ENCODE measurements around the gene PSD.
"Not testable (repeated sequence)": the region's sequence is repeated elsewhere in the genome, so short reads cannot be mapped to it uniquely, and the experiment has no call there.

DNA sequence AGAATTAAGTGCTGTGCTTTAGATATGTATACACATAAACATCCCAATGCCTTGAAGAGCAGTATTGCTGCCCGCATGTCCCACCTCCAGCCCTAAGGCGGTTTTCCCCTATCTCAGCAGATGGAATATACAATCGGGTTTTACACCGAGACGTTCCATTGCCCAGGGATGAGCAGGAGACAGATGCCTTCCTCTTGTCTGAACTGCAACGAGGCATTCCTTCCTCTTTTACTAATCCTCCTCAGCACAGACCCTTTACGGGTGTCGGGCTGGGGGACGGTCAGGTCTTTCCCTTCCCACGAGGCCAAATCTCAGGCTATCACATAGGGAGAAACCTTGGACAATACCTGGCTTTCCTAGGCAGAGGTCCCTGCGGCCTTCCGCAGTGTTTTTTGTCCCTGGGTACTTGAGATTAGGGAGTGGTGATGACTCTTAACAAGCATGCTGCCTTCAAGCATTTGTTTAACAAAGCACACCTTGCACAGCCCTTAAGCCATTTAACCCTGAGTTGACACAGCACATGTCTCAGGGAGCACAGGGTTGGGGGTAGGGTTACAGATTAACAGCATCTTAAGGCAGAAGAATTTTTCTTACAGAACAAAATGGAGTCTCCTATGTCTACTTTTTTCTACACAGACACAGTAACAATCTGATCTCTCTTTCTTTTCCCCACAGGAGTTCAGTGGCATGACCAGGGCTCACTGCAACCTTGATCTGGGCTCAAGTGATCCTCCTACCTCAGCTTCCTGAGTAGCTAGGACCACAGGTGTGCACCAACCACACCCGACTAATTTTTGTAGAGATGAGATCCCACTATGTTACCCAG, 36.3 kb upstream of the PSD start:
- not testable (repeated sequence) for TF ChIP-seq POLR2A (IDR thresholded peaks at IDR 0.05)
- TF ChIP-seq, protein P1, sequence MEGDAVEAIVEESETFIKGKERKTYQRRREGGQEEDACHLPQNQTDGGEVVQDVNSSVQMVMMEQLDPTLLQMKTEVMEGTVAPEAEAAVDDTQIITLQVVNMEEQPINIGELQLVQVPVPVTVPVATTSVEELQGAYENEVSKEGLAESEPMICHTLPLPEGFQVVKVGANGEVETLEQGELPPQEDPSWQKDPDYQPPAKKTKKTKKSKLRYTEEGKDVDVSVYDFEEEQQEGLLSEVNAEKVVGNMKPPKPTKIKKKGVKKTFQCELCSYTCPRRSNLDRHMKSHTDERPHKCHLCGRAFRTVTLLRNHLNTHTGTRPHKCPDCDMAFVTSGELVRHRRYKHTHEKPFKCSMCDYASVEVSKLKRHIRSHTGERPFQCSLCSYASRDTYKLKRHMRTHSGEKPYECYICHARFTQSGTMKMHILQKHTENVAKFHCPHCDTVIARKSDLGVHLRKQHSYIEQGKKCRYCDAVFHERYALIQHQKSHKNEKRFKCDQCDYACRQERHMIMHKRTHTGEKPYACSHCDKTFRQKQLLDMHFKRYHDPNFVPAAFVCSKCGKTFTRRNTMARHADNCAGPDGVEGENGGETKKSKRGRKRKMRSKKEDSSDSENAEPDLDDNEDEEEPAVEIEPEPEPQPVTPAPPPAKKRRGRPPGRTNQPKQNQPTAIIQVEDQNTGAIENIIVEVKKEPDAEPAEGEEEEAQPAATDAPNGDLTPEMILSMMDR (IDR thresholded peaks at IDR 0.05), result not testable (repeated sequence)
